ENCODE results near the gene RNF220. TPM values are rescaled to one million over a fixed set of nuclear protein-coding genes. Genes with fewer than 3 reads are reported as not detected.

Gene RNF220
- polyA plus RNA-seq, 1 of the 3 experiments (the other 2 are of a cell fraction) = 83.7 TPM

GRCh38 chr1:44554706-44555105 is 149.7 kb downstream of the RNF220 start:
- Histone ChIP-seq H3K9ac (no peak overlapping the region), H3K79me2 (ENCODE audit: insufficient read depth) (no peaks in the 10 kb centered on the region), H4K20me1 (ENCODE audit: insufficient read depth) (no peaks in the 10 kb centered on the region), H3K27me3 (ENCODE audit: insufficient read depth) (peaks cover 18% of the 10 kb centered on the region), H3K4me3 (ENCODE audit: low read depth in 2 of 2, low read length in 1 of 2) (no peak overlapping the region), H3K36me3 (replicated peaks in 1 of 2; ENCODE audit: control insufficient read depth in 1 of 2, insufficient read depth in 2 of 2, low read length in 1 of 2) (no peaks in the 10 kb centered on the region), H3F3A (replicated peaks; ENCODE audit: insufficient read depth) (no peaks in the 10 kb centered on the region), H3K9me2 (no peaks in the 10 kb centered on the region), H3K9me3 (no peaks in the 10 kb centered on the region), H3K27ac (ENCODE audit: low read depth in 2 of 2, low read length in 1 of 2) (no peak overlapping the region), H3K4me1 (ENCODE audit: control insufficient read depth in 1 of 2, insufficient read depth in 2 of 2, low read depth in 1 of 2, low read length in 1 of 2) (no peaks in the 10 kb centered on the region), H3K4me2 (no peak overlapping the region), H2AFZ (ENCODE audit: low read depth) (no peak overlapping the region)
- ChIA-PET CTCF (interaction anchor here (1.0 to 4.0 kb wide), 5 partner anchors 8 to 98 kb away, joined by 3 to 19 read pairs (median 5); no protein-coding TSS in a partner anchor), POLR2A (no interaction called here)
- no peak for TF ChIP-seq RFX5 (IDR thresholded peaks at IDR 0.05; ENCODE audit: low read length)
- TF ChIP-seq MAX (IDR thresholded peaks at IDR 0.05; ENCODE audit: low read depth) = no peak
- TF ChIP-seq CHD2 (IDR thresholded peaks at IDR 0.05; ENCODE audit: low read length, partially characterized antibody) = no peak
- TF ChIP-seq NRF1 (IDR thresholded peaks at IDR 0.05; ENCODE audit: low read depth, low read length) = no peak
- TF ChIP-seq NFIC (IDR thresholded peaks at IDR 0.05; ENCODE audit: borderline replicate concordance) = no peak
- no peak for TF ChIP-seq EP300 (IDR thresholded peaks at IDR 0.05; ENCODE audit: borderline replicate concordance in 1 of 2, low read depth in 1 of 2, low read length in 1 of 2)
- no peak for TF ChIP-seq ELF1 (IDR thresholded peaks at IDR 0.05)
- TF ChIP-seq JUND (IDR thresholded peaks at IDR 0.05) = no peak
- TF ChIP-seq EZH2phosphoT487 (IDR thresholded peaks at IDR 0.05; ENCODE audit: borderline replicate concordance, low read depth) = no peak
- no peak for TF ChIP-seq MXI1 (IDR thresholded peaks at IDR 0.05; ENCODE audit: low read depth, low read length)
- 28% methylated on average over 2 of the region's 2 CpGs for WGBS (ENCODE audit: low lambda C conversion rate)
- DNase-seq = no peak

DNA sequence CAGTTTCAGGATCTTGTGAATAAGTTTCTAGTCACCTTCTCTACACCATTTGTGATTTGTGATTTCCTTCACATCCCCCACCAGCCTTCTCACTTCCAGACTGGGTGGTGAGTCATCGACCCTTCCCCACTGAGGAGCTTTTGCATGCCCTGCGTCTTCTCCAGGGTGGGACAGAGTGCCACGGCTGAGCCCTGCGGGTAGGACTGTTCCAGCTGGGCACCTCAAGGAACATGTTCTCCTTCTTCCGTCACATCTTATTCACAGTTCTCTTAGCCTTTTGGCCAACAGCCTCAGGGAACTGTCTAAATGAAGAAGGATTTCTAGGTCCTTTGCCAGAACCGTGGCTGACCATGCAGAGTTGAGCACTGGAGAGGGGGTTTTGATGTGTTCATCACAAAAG is 152.7 kb downstream of the RNF220 start:
- 58% methylated on average over 6 of the region's 6 CpGs for WGBS (ENCODE audit: low lambda C conversion rate)
- Histone ChIP-seq H4K20me1 (ENCODE audit: insufficient read depth) (no peaks in the 10 kb centered on the region), H3K27ac (ENCODE audit: low read depth in 2 of 2, low read length in 1 of 2) (no peak overlapping the region), H3K4me1 (ENCODE audit: control insufficient read depth in 1 of 2, insufficient read depth in 2 of 2, low read depth in 1 of 2, low read length in 1 of 2) (no peaks in the 10 kb centered on the region), H3K36me3 (replicated peaks in 1 of 2; ENCODE audit: control insufficient read depth in 1 of 2, insufficient read depth in 2 of 2, low read length in 1 of 2) (no peaks in the 10 kb centered on the region), H2AFZ (ENCODE audit: low read depth) (no peak overlapping the region), H3K79me2 (ENCODE audit: insufficient read depth) (no peaks in the 10 kb centered on the region), H3K9me2 (no peaks in the 10 kb centered on the region), H3K27me3 (ENCODE audit: insufficient read depth) (peaks cover 30% of the 10 kb centered on the region), H3K9ac (no peak overlapping the region), H3K4me2 (no peak overlapping the region), H3K9me3 (no peaks in the 10 kb centered on the region), H3F3A (replicated peaks; ENCODE audit: insufficient read depth) (no peaks in the 10 kb centered on the region), H3K4me3 (ENCODE audit: low read depth in 2 of 2, low read length in 1 of 2) (no peak overlapping the region)
- POLR2A ChIA-PET = no interaction called here
- no peak for DNase-seq
- CTCF ChIA-PET = interaction anchor here (1.1 kb wide), 1 partner anchor 9 kb away, joined by 3 read pairs; no protein-coding TSS in a partner anchor
- no peak for TF ChIP-seq TCF12 (IDR thresholded peaks at IDR 0.05)
- no peak for TF ChIP-seq GABPA (IDR thresholded peaks at IDR 0.05; ENCODE audit: low read depth)
- TF ChIP-seq SIN3A (IDR thresholded peaks at IDR 0.05; ENCODE audit: borderline replicate concordance, low read depth, low read length) = no peak
- no peak for TF ChIP-seq FOSL2 (IDR thresholded peaks at IDR 0.05; ENCODE audit: borderline replicate concordance, low read depth)
- no peak for TF ChIP-seq EP300 (IDR thresholded peaks at IDR 0.05; ENCODE audit: borderline replicate concordance in 1 of 2, low read depth in 1 of 2, low read length in 1 of 2)
- TF ChIP-seq, protein P1, sequence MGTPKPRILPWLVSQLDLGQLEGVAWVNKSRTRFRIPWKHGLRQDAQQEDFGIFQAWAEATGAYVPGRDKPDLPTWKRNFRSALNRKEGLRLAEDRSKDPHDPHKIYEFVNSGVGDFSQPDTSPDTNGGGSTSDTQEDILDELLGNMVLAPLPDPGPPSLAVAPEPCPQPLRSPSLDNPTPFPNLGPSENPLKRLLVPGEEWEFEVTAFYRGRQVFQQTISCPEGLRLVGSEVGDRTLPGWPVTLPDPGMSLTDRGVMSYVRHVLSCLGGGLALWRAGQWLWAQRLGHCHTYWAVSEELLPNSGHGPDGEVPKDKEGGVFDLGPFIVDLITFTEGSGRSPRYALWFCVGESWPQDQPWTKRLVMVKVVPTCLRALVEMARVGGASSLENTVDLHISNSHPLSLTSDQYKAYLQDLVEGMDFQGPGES (IDR thresholded peaks at IDR 0.05; ENCODE audit: low read depth, low read length) = no peak
- TF ChIP-seq TAF1 (IDR thresholded peaks at IDR 0.05; ENCODE audit: borderline replicate concordance, low read depth, low read length) = no peak
- no peak for TF ChIP-seq USF2 (IDR thresholded peaks at IDR 0.05; ENCODE audit: borderline replicate concordance, low read depth, low read length)
- no peak for TF ChIP-seq CHD2 (IDR thresholded peaks at IDR 0.05; ENCODE audit: low read length, partially characterized antibody)
- TF ChIP-seq FOXM1 (IDR thresholded peaks at IDR 0.05; ENCODE audit: low read depth) = no peak
- TF ChIP-seq PBX3 (IDR thresholded peaks at IDR 0.05) = no peak
- TF ChIP-seq NFIC (IDR thresholded peaks at IDR 0.05; ENCODE audit: borderline replicate concordance) = no peak
- TF ChIP-seq, protein P2, sequence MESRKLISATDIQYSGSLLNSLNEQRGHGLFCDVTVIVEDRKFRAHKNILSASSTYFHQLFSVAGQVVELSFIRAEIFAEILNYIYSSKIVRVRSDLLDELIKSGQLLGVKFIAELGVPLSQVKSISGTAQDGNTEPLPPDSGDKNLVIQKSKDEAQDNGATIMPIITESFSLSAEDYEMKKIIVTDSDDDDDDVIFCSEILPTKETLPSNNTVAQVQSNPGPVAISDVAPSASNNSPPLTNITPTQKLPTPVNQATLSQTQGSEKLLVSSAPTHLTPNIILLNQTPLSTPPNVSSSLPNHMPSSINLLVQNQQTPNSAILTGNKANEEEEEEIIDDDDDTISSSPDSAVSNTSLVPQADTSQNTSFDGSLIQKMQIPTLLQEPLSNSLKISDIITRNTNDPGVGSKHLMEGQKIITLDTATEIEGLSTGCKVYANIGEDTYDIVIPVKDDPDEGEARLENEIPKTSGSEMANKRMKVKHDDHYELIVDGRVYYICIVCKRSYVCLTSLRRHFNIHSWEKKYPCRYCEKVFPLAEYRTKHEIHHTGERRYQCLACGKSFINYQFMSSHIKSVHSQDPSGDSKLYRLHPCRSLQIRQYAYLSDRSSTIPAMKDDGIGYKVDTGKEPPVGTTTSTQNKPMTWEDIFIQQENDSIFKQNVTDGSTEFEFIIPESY (IDR thresholded peaks at IDR 0.05; ENCODE audit: borderline replicate concordance, low read depth) = no peak
- no peak for TF ChIP-seq RFX5 (IDR thresholded peaks at IDR 0.05; ENCODE audit: low read length)
- TF ChIP-seq TEAD4 (IDR thresholded peaks at IDR 0.05; ENCODE audit: borderline replicate concordance, insufficient read depth) = no peak
- no peak for TF ChIP-seq GATA2 (CRISPR knock-in tag; IDR thresholded peaks at IDR 0.05)
- TF ChIP-seq RXRA (IDR thresholded peaks at IDR 0.05; ENCODE audit: borderline replicate concordance, low read depth) = no peak

Measured in SK-N-SH (cell line).